ENCODE measurements around the gene RYR2. TPM values are rescaled to one million over a fixed set of nuclear protein-coding genes. Genes with fewer than 3 reads are reported as not detected.

RYR2 gene
- total RNA-seq, 1 experiment from 2014 or later = 3.4 TPM

GRCh38 chr1:237713916-237714315, 671.9 kb downstream of the RYR2 start:
- H3K4me2 ChIP-seq (ENCODE audit: insufficient read depth, insufficient read length, low read length) = no peak overlapping the region
- H3T11ph ChIP-seq (ENCODE audit: low read length) = no peak overlapping the region
- H2AFZ ChIP-seq (ENCODE audit: low read length) = no peak overlapping the region
- H2BK12ac ChIP-seq (ENCODE audit: insufficient read length, low read depth, low read length) = no peak overlapping the region
- DNase-seq = no peak
- H2BK20ac ChIP-seq (ENCODE audit: low read depth, low read length, poor library complexity, severe bottlenecking) = no peak overlapping the region
- H4K91ac ChIP-seq (ENCODE audit: insufficient read length, low read depth, low read length) = no peak overlapping the region
- H2AK5ac ChIP-seq (ENCODE audit: insufficient read length, low read length) = no peak overlapping the region
- no peak overlapping the region for H3K14ac ChIP-seq (ENCODE audit: insufficient read depth, low read length)
- no peak overlapping the region for H3K56ac ChIP-seq (ENCODE audit: insufficient read length, low read depth, low read length)
- no peak for TF ChIP-seq CTCF (conservative IDR thresholded peaks at IDR 0.05)
- Mint-ChIP-seq H3K27ac (no peak overlapping the region), H3K27me3 (ENCODE audit: low read depth) (no peaks in the 10 kb centered on the region), H3K4me3 (no peak overlapping the region), H3K36me3 (ENCODE audit: insufficient read depth in 1 of 3, low read depth in 3 of 3) (no peaks in the 10 kb centered on the region), H3K4me1 (peaks cover 4% of the 10 kb centered on the region in 2 experiments; a peak in 3 of 4 replicates), H3K9me3 (no peaks in the 10 kb centered on the region)
- H3K4me1 ChIP-seq (ENCODE audit: insufficient read depth, low read length) = no peaks in the 10 kb centered on the region
- no peak overlapping the region for H4K8ac ChIP-seq (replicated peaks; ENCODE audit: insufficient read length, low read depth, low read length)
- H2BK120ac ChIP-seq (ENCODE audit: low read depth, low read length, poor library complexity, severe bottlenecking) = no peak overlapping the region
- no peaks in the 10 kb centered on the region for H3K9me3 ChIP-seq (ENCODE audit: control insufficient read depth, low read depth, low read length)
- H3K79me2 ChIP-seq (ENCODE audit: insufficient read depth, low read length) = no peaks in the 10 kb centered on the region
- WGBS (ENCODE audit: extremely low coverage, insufficient read length, low lambda C conversion rate) = no CpG with 5 or more reads among the region's 1 CpG
- H3K4ac ChIP-seq (ENCODE audit: low read depth, low read length) = no peak overlapping the region
- H3K27me3 ChIP-seq (ENCODE audit: insufficient read depth, low read length) = no peaks in the 10 kb centered on the region
- no peak overlapping the region for H2BK15ac ChIP-seq (ENCODE audit: low read depth, low read length)
- no peak overlapping the region for H3K23ac ChIP-seq (ENCODE audit: insufficient read length, low read depth, low read length)
- H3K18ac ChIP-seq (ENCODE audit: insufficient read length, low read depth, low read length) = no peak overlapping the region
- H3K27ac ChIP-seq (ENCODE audit: insufficient read length, low read depth, low read length) = no peak overlapping the region
- no peaks in the 10 kb centered on the region for H3K79me1 ChIP-seq (ENCODE audit: insufficient read depth, low read depth, low read length, poor library complexity, severe bottlenecking)
- no peak overlapping the region for H3K9ac ChIP-seq (ENCODE audit: extremely low read depth, insufficient read length, low read length)
- H2BK5ac ChIP-seq (ENCODE audit: insufficient read length, low read length) = no peak overlapping the region
- no peak overlapping the region for H4K5ac ChIP-seq (ENCODE audit: insufficient read length, low read depth, low read length)
- no peaks in the 10 kb centered on the region for H3K23me2 ChIP-seq (ENCODE audit: insufficient read length, low read depth, low read length, poor library complexity, severe bottlenecking)
- no peaks in the 10 kb centered on the region for H4K20me1 ChIP-seq (ENCODE audit: control insufficient read depth, insufficient read depth, insufficient read length)
